ENCODE results near the gene PEMT. TPM values are rescaled to one million over a fixed set of nuclear protein-coding genes. Genes with fewer than 3 reads are reported as not detected.

The PEMT gene
- total and polyA plus RNA-seq, 2 of the 8 experiments (the other 6 are each of a cell fraction or from before 2014, with no cell fraction given), result 42.0 to 118 TPM

- POLR2A ChIA-PET (ENCODE audit: partially characterized antibody), result interaction anchor here (0.6 kb wide), 1 partner anchor 16 kb away, joined by 3 read pairs; no protein-coding TSS in a partner anchor
- no peak overlapping the region for H2BK120ac ChIP-seq (replicated peaks; ENCODE audit: low read depth, low read length)
- peaks cover 0 to 4% (median 0%) of the 10 kb centered on the region in 4 experiments; a peak in 2 of 7 replicates for H3K27me3 ChIP-seq (replicated peaks in 1 of 4; ENCODE audit: control insufficient read depth in 3 of 4, extremely low read depth in 1 of 4, insufficient read depth in 3 of 4, low read length in 3 of 4)
- H3K9ac ChIP-seq (replicated peaks in 1 of 4; ENCODE audit: extremely low read depth in 1 of 4, low read depth in 3 of 4, low read length in 3 of 4), result no peak overlapping the region
- no peaks in the 10 kb centered on the region for H3K9me3 ChIP-seq (ENCODE audit: insufficient read depth in 2 of 2, low read depth in 1 of 2, low read length in 1 of 2)
- no peak overlapping the region for H3K4ac ChIP-seq (replicated peaks; ENCODE audit: insufficient read length, low read depth, low read length)
- H4K8ac ChIP-seq (ENCODE audit: extremely low read depth, insufficient read depth, low read length), result no peak overlapping the region
- no peak for DNase-seq (ENCODE audit: low read depth in 1 of 2, low spot score in 2 of 2)
- no peak overlapping the region for H3K23ac ChIP-seq (ENCODE audit: insufficient read length)
- H3K23me2 ChIP-seq (ENCODE audit: low read depth, low read length), result peaks cover 6% of the 10 kb centered on the region; the same call in 1 of the 2 replicates
- H2AK5ac ChIP-seq (ENCODE audit: low read depth, low read length), result no peak overlapping the region
- no peaks in the 10 kb centered on the region for H4K20me1 ChIP-seq (replicated peaks in 1 of 2; ENCODE audit: control insufficient read depth in 1 of 2, insufficient read depth in 2 of 2, low read length in 2 of 2)
- H3K14ac ChIP-seq (ENCODE audit: insufficient read length), result no peak overlapping the region
- no peaks in the 10 kb centered on the region for H3K79me1 ChIP-seq (ENCODE audit: low read depth, low read length)
- H3K27ac ChIP-seq (ENCODE audit: low read depth, low read length), result no peak overlapping the region
- no peak overlapping the region for H3K56ac ChIP-seq (replicated peaks; ENCODE audit: insufficient read length, low read depth, low read length)
- no peak for TF ChIP-seq POLR2AphosphoS5 (IDR thresholded peaks at IDR 0.05; ENCODE audit: low read depth, low read length)
- TF ChIP-seq E2F6 (IDR thresholded peaks at IDR 0.05), result no peak
- TF ChIP-seq CTBP2 (IDR thresholded peaks at IDR 0.05; ENCODE audit: borderline replicate concordance, insufficient read depth, insufficient read length, low read length), result no peak
- no peak for TF ChIP-seq KDM1A (IDR thresholded peaks at IDR 0.05; ENCODE audit: borderline replicate concordance, low read length)
- TF ChIP-seq HDAC2 (IDR thresholded peaks at IDR 0.05; ENCODE audit: borderline replicate concordance in 1 of 2, low read depth in 2 of 2, low read length in 2 of 2), result no peak
- no peak for TF ChIP-seq EGR1 (IDR thresholded peaks at IDR 0.05; ENCODE audit: borderline replicate concordance, low read depth, low read length)
- no peak for TF ChIP-seq MAFK (IDR thresholded peaks at IDR 0.05; ENCODE audit: low read depth, low read length)
- TF ChIP-seq TBP (IDR thresholded peaks at IDR 0.05; ENCODE audit: low read depth, low read length), result no peak
- TF ChIP-seq CTCF (IDR thresholded peaks at IDR 0.05; ENCODE audit: control extremely low read depth in 1 of 3, insufficient read depth in 1 of 3, low read depth in 1 of 3, low read length in 3 of 3), result no peak
- no peak overlapping the region for H2AFZ ChIP-seq (ENCODE audit: low read length)
- no peak overlapping the region for H2BK15ac ChIP-seq (ENCODE audit: low read length)
- peaks cover 0 to 21% of the 10 kb centered on the region in 2 experiments; a peak in 3 of 4 replicates for H3K79me2 ChIP-seq (ENCODE audit: control insufficient read depth in 1 of 2, insufficient read depth in 2 of 2, low read length in 2 of 2)
- FAIRE-seq, result no peak
- H3K18ac ChIP-seq (ENCODE audit: extremely low read depth, low read length), result no peak overlapping the region
- H4K91ac ChIP-seq (replicated peaks; ENCODE audit: insufficient read length, low read length), result no peak overlapping the region
- no peak overlapping the region for H2BK20ac ChIP-seq (ENCODE audit: low read length)
- H2BK5ac ChIP-seq (ENCODE audit: low read depth, low read length), result no peak overlapping the region
- H2BK12ac ChIP-seq (ENCODE audit: low read depth, low read length), result no peak overlapping the region
- CTCF ChIA-PET (ENCODE audit: partially characterized antibody), result interaction anchor here (1.0 to 1.3 kb wide), 2 partner anchors 87 to 119 kb away, joined by 3 to 4 read pairs; no protein-coding TSS in a partner anchor
- WGBS, 2 experiments (ENCODE audit: extremely low coverage in 1 of 2, insufficient coverage in 1 of 2, insufficient read length in 1 of 2, insufficient replicate concordance in 2 of 2, low coverage in 1 of 2, low lambda C conversion rate in 2 of 2, missing lambda C conversion rate in 1 of 2), result 85% methylated on average over 7 of the region's 7 CpGs; no CpG with 5 or more reads in 1 of the 2 experiments
- no peak overlapping the region for H3K4me2 ChIP-seq (ENCODE audit: insufficient read depth in 1 of 2, low read depth in 2 of 2, low read length in 2 of 2)
- H3K36me3 ChIP-seq (ENCODE audit: control insufficient read depth in 2 of 4, insufficient read depth in 4 of 4, low read length in 3 of 4), result no peaks in the 10 kb centered on the region
- H3K4me3 ChIP-seq (ENCODE audit: extremely low read depth in 1 of 4, insufficient read depth in 2 of 4, low read depth in 3 of 4, low read length in 4 of 4), result no peak overlapping the region
- peaks cover 0 to 5% (median 1%) of the 10 kb centered on the region in 4 experiments; a peak in 1 of 7 replicates for H3K4me1 ChIP-seq (replicated peaks in 1 of 4; ENCODE audit: control insufficient read depth in 3 of 4, insufficient read depth in 4 of 4, low read length in 3 of 4)
- no peak overlapping the region for H4K5ac ChIP-seq (ENCODE audit: insufficient read length, low read depth, low read length)
Observed at GRCh38 chr17:17474341-17474740, 117.2 kb downstream of the PEMT start.

Measured in H1 (cell line).